Esophagus muscularis mucosa (tissue), 4 donors: ENCODE measurements around the gene C1GALT1C1.

ENCODE experiments used
- EP300 ChIP-seq: sonication (generic); formaldehyde crosslinking; IDR thresholded peaks from one replicate; pipeline ENCODE4 v1.6.1; 2017; ENCODE audit warnings: antibody characterized with exemption
- POLR2A ChIP-seq: fragments of 450-650 bp; IDR thresholded peaks from one replicate; pipeline ENCODE4 v1.6.1; 2017; ENCODE audit warnings: antibody characterized with exemption, moderate library complexity, mild to moderate bottlenecking, low read depth
- POLR2AphosphoS5 ChIP-seq, 2 donors: sonication (generic); formaldehyde crosslinking; IDR thresholded peaks; one replicate each; pipeline ENCODE4 v1.6.1; 2017; ENCODE audit warnings: antibody characterized with exemption in 2 of 2
- TF ChIP-seq, protein P1 (sequence below), 3 experiments: fragments of 200-600 bp in 2 of 3; fragments of 450-650 bp in 1 of 3; sonication (generic) in 2 of 3; IDR thresholded peaks; one replicate each; pipeline ENCODE4 v1.5.1; 2017 to 2019; ENCODE audit warnings: antibody characterized with exemption in 3 of 3, mild to moderate bottlenecking in 2 of 3, moderate library complexity in 1 of 3

DNA sequence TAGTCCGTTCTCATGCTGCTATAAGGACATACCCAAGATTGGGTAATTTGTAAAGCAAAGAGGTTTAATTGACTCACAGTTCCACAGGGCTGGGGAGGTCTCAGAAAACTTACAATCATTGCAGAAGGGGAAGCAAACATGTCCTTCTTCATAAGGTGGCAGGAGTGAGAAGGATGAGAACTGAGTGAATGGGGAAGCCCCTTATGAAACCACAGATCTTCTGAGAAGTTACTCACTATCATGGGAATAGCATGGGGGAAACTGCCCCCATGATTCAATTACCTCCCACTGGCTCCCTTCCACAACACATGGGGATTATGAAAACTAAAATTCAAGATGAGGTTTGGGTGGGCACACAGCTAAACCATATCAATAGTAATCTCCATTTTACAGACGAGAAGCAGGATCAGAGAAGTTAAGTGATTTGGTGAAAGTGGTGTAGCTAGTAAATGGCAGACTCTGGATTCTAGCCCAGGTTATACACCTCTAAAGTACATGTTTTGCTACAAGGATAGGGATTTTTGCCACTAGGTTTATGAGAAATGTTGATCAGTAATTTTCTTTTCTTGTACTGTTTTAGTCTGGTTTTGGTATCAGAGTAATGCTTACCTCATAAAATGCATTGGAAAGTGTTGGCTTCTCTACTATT, 47.3 kb upstream of the C1GALT1C1 start:
- TF ChIP-seq POLR2A = no peak
- TF ChIP-seq, protein P1, sequence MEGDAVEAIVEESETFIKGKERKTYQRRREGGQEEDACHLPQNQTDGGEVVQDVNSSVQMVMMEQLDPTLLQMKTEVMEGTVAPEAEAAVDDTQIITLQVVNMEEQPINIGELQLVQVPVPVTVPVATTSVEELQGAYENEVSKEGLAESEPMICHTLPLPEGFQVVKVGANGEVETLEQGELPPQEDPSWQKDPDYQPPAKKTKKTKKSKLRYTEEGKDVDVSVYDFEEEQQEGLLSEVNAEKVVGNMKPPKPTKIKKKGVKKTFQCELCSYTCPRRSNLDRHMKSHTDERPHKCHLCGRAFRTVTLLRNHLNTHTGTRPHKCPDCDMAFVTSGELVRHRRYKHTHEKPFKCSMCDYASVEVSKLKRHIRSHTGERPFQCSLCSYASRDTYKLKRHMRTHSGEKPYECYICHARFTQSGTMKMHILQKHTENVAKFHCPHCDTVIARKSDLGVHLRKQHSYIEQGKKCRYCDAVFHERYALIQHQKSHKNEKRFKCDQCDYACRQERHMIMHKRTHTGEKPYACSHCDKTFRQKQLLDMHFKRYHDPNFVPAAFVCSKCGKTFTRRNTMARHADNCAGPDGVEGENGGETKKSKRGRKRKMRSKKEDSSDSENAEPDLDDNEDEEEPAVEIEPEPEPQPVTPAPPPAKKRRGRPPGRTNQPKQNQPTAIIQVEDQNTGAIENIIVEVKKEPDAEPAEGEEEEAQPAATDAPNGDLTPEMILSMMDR (IDR thresholded peaks at IDR 0.05) = no peak
- TF ChIP-seq EP300 = no peak
- TF ChIP-seq POLR2AphosphoS5 (IDR thresholded peaks at IDR 0.05) = no peak
